LNCaP clone FGC (cell line): ENCODE measurements around the gene ZDHHC3.

ENCODE experiments used
- DNase-seq: peaks from one replicate; pipeline ENCODE4 v3.0.0-alpha.2; 2011; ENCODE audit warnings: low read depth
- H3K4me3 ChIP-seq: 2 replicates; pipeline ENCODE4 v1.5.1; 2011; ENCODE audit warnings: mild to moderate bottlenecking, low read depth, low read length, control low read depth
- TF ChIP-seq, protein P1 (sequence below): IDR thresholded peaks from 2 replicates; pipeline ENCODE4 v1.5.1; 2012; ENCODE audit warnings: mild to moderate bottlenecking; ENCODE audit not compliant: control insufficient read depth, insufficient read depth; ENCODE audit errors: extremely low read depth

Gene ZDHHC3

DNA sequence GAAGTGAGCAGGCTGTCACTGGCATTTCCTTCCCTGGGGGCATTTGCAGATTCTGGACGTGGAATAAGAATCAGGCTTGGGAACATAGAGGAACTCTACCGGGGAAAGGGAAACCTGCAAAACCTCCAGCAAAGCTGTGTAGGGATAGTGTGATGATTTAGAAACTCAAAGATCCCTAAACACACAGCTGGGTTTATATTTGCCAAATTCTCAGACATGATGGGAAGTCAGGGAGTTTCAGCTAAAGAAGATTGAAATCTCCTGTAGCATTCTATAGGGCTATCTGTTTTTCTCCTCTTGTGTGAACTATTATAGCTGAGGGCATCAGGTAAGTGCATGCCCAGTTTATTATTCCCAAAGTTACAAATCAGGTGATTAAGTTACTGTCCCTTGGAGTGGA lies 40.9 kb upstream of the ZDHHC3 start:
- no peak for DNase-seq
- TF ChIP-seq, protein P1, sequence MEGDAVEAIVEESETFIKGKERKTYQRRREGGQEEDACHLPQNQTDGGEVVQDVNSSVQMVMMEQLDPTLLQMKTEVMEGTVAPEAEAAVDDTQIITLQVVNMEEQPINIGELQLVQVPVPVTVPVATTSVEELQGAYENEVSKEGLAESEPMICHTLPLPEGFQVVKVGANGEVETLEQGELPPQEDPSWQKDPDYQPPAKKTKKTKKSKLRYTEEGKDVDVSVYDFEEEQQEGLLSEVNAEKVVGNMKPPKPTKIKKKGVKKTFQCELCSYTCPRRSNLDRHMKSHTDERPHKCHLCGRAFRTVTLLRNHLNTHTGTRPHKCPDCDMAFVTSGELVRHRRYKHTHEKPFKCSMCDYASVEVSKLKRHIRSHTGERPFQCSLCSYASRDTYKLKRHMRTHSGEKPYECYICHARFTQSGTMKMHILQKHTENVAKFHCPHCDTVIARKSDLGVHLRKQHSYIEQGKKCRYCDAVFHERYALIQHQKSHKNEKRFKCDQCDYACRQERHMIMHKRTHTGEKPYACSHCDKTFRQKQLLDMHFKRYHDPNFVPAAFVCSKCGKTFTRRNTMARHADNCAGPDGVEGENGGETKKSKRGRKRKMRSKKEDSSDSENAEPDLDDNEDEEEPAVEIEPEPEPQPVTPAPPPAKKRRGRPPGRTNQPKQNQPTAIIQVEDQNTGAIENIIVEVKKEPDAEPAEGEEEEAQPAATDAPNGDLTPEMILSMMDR, result no peak
- no peak overlapping the region for H3K4me3 ChIP-seq

GRCh38 chr3:45012577-45012976 lies 36.6 kb upstream of the ZDHHC3 start:
- DNase-seq, result no peak
- H3K4me3 ChIP-seq, result no peak overlapping the region
- TF ChIP-seq, protein P1, result no peak

GRCh38 chr3:45011756-45012508 lies 36.0 kb upstream of the ZDHHC3 start:
- DNase-seq, result no peak
- TF ChIP-seq, protein P1, result no peak
- H3K4me3 ChIP-seq, result no peak overlapping the region

GRCh38 chr3:45010811-45011333 lies 34.9 kb upstream of the ZDHHC3 start:
- H3K4me3 ChIP-seq, result no peak overlapping the region
- no peak for DNase-seq
- TF ChIP-seq, protein P1, result no peak

DNA sequence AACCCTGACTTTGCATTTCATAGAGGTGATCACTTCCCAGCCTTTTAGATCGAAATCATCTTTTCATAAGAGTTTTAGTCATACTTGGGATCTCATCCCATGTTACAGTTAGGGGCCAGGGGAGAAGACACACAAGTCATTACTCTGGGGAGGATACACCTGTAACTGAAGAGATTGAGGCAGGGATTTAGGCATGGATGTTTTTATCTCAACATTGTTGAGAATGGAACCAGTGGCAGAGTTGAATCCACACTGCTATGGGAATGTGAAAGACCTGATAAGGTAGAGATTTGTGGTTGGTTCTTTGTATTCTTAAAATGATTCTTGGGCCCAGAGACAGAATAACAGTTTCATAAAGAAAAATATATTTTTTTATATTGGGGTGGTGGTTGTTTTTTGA lies 33.9 kb upstream of the ZDHHC3 start:
- DNase-seq, result no peak
- no peak overlapping the region for H3K4me3 ChIP-seq
- TF ChIP-seq, protein P1, result no peak

- H3K4me3 ChIP-seq, result no peak overlapping the region
- TF ChIP-seq, protein P1, result no peak
- DNase-seq, result no peak
Observed at GRCh38 chr3:45008117-45008516, 32.1 kb upstream of the ZDHHC3 start.

GRCh38 chr3:45007091-45007490 lies 31.1 kb upstream of the ZDHHC3 start:
- DNase-seq, result no peak
- TF ChIP-seq, protein P1, result no peak
- H3K4me3 ChIP-seq, result no peak overlapping the region
